ENCODE results near the gene FNDC5. TPM values are rescaled to one million over a fixed set of nuclear protein-coding genes. Genes with fewer than 3 reads are reported as not detected.

Gene FNDC5
- total RNA-seq, 6 experiments from 2014 or later: 0.28 to 0.90 (median 0.58) TPM

- Mint-ChIP-seq H3K27ac (no peak overlapping the region), H3K4me1 (ENCODE audit: low read depth) (peaks cover 12% of the 10 kb centered on the region), H3K9me3 (peaks cover 4% of the 10 kb centered on the region; the same call in 1 of the 2 replicates), H3K27me3 (ENCODE audit: insufficient read depth) (peaks cover 15% of the 10 kb centered on the region), H3K36me3 (ENCODE audit: low read depth) (peaks cover 4% of the 10 kb centered on the region; the same call in 1 of the 2 replicates), H3K4me3 (no peak overlapping the region)
- DNase-seq: no peak
- no peak for TF ChIP-seq CTCF (IDR thresholded peaks at IDR 0.05)
These were observed 20.5 kb upstream of the FNDC5 start for GRCh38 chr1:32891241-32891570.

- Mint-ChIP-seq H3K27me3 (ENCODE audit: insufficient read depth) (peaks cover 17% of the 10 kb centered on the region), H3K36me3 (ENCODE audit: low read depth) (peaks cover 4% of the 10 kb centered on the region; the same call in 1 of the 2 replicates), H3K4me1 (ENCODE audit: low read depth) (peaks cover 12% of the 10 kb centered on the region), H3K27ac (no peak overlapping the region), H3K4me3 (no peak overlapping the region), H3K9me3 (peaks cover 4% of the 10 kb centered on the region; the same call in 1 of the 2 replicates)
- DNase-seq: no peak
- no peak for TF ChIP-seq CTCF (IDR thresholded peaks at IDR 0.05)
These were observed 20.0 kb upstream of the FNDC5 start for GRCh38 chr1:32890516-32891240.

- peaks cover 4% of the 10 kb centered on the region; the same call in 1 of the 2 replicates for H3K36me3 Mint-ChIP-seq (ENCODE audit: low read depth)
- DNase-seq: no peak
- peaks cover 4% of the 10 kb centered on the region; the same call in 1 of the 2 replicates for H3K9me3 Mint-ChIP-seq
- TF ChIP-seq CTCF (IDR thresholded peaks at IDR 0.05): no peak
- peaks cover 26% of the 10 kb centered on the region for H3K27me3 Mint-ChIP-seq (ENCODE audit: insufficient read depth)
- no peak overlapping the region for H3K27ac Mint-ChIP-seq
- no peak overlapping the region for H3K4me3 Mint-ChIP-seq
- H3K4me1 Mint-ChIP-seq (ENCODE audit: low read depth): peaks cover 12% of the 10 kb centered on the region
These were observed 19.1 kb upstream of the FNDC5 start for GRCh38 chr1:32889731-32890278.

- Mint-ChIP-seq H3K4me3 (no peak overlapping the region), H3K9me3 (peaks cover 4% of the 10 kb centered on the region; the same call in 1 of the 2 replicates), H3K4me1 (ENCODE audit: low read depth) (peaks cover 12% of the 10 kb centered on the region), H3K27me3 (ENCODE audit: insufficient read depth) (peaks cover 32% of the 10 kb centered on the region), H3K36me3 (ENCODE audit: low read depth) (peaks cover 4% of the 10 kb centered on the region; the same call in 1 of the 2 replicates), H3K27ac (no peak overlapping the region)
- no peak for TF ChIP-seq CTCF (IDR thresholded peaks at IDR 0.05)
- no peak for DNase-seq
These were observed 18.1 kb upstream of the FNDC5 start for GRCh38 chr1:32888677-32889420.

- no peak for DNase-seq
- H3K9me3 Mint-ChIP-seq: peaks cover 4% of the 10 kb centered on the region; the same call in 1 of the 2 replicates
- no peak overlapping the region for H3K27ac Mint-ChIP-seq
- H3K4me1 Mint-ChIP-seq (ENCODE audit: low read depth): peaks cover 12% of the 10 kb centered on the region
- H3K36me3 Mint-ChIP-seq (ENCODE audit: low read depth): peaks cover 4% of the 10 kb centered on the region; the same call in 1 of the 2 replicates
- H3K27me3 Mint-ChIP-seq (ENCODE audit: insufficient read depth): peaks cover 32% of the 10 kb centered on the region
- TF ChIP-seq CTCF (IDR thresholded peaks at IDR 0.05): no peak
- H3K4me3 Mint-ChIP-seq: no peak overlapping the region
These were observed 17.4 kb upstream of the FNDC5 start for GRCh38 chr1:32888134-32888533.

All from HFFc6 (cell line).